Testis (tissue), 2 donors: ENCODE data around the gene PRDM12.

Experiments
- POLR2A ChIP-seq: fragments of 450-650 bp; IDR thresholded peaks from one replicate; pipeline ENCODE4 v1.6.1; 2017; ENCODE audit warnings: antibody characterized with exemption, mild to moderate bottlenecking, moderate library complexity
- TF ChIP-seq, protein P1 (sequence below), 3 experiments: fragments of 450-650 bp in 2 of 3; fragments of 200-600 bp in 1 of 3; sonication (generic) in 1 of 3; IDR thresholded peaks; one replicate each; pipeline ENCODE4 v1.5.1; 2016 to 2019; ENCODE audit warnings: antibody characterized with exemption in 3 of 3, mild to moderate bottlenecking in 2 of 3, moderate library complexity in 1 of 3

DNA sequence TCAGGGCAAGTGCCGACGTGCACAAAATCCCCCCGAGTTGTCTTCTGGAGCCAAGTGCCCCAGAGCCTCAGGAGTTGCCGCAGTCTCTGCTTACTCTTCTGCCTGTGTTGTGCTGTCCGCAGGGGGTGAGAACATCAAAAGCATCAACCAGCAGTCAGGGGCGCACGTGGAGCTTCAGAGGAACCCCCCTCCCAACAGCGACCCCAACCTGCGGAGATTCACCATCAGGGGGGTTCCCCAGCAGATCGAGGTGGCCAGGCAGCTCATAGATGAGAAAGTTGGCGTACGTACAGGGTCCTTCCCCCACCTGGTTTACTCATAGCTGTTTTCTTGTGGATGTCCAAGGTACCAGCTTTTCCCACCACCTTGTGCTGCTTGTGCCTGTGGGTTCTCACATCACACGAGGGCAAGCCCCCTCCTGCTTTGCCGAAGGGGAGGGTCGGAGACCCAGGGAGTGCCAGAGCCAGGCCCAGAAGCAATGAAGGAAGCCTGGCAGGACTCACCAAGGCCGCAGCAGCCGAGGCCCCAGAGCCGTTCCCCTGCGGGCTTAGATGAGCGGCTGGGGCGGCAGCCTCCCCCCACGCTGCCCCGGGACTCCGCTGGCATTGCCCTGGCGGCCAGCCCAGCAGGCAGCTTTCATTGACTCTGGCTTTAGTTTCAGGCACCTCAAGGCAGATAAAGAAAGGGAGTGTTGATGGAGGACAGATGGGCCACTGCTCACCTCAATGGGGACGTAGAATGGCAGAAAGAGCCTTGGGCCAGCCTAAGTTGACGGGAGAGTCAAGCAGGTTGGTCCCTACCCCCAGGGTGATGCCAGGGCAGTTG lies 33.7 kb upstream of the PRDM12 start:
- TF ChIP-seq, protein P1, sequence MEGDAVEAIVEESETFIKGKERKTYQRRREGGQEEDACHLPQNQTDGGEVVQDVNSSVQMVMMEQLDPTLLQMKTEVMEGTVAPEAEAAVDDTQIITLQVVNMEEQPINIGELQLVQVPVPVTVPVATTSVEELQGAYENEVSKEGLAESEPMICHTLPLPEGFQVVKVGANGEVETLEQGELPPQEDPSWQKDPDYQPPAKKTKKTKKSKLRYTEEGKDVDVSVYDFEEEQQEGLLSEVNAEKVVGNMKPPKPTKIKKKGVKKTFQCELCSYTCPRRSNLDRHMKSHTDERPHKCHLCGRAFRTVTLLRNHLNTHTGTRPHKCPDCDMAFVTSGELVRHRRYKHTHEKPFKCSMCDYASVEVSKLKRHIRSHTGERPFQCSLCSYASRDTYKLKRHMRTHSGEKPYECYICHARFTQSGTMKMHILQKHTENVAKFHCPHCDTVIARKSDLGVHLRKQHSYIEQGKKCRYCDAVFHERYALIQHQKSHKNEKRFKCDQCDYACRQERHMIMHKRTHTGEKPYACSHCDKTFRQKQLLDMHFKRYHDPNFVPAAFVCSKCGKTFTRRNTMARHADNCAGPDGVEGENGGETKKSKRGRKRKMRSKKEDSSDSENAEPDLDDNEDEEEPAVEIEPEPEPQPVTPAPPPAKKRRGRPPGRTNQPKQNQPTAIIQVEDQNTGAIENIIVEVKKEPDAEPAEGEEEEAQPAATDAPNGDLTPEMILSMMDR (IDR thresholded peaks at IDR 0.05): no peak
- TF ChIP-seq POLR2A: no peak
